GM18873 (cell line): Measurements from ENCODE around the gene AUP1.
A peak's percentile ranks its signal among the peaks of the same experiment; 100 is the strongest.
"Not testable (repeated sequence)": the region's sequence is repeated elsewhere in the genome, so short reads cannot be mapped to it uniquely, and the experiment has no call there.

Experiments
- ATAC-seq: cut with Tn5 transposase; IDR thresholded peaks from one replicate; pipeline ENCODE4 v1.9.1; 2021; ENCODE audit warnings: mild to moderate bottlenecking, moderate library complexity, moderate number of reproducible peaks; ENCODE audit not compliant: unreplicated experiment, low FRiP score

Gene AUP1

GRCh38 chr2:74529357-74530238 is at the start of gene AUP1, which contains the start of gene HTRA2:
Gene AUP1 (minus strand): TSS chr2:74529706. CDS start chr2:74529629, 77 bp downstream.
Gene HTRA2 (plus strand): TSS chr2:74529933. CDS start chr2:74530007, 74 bp downstream.
- ATAC-seq = peak; percentile 68

GRCh38 chr2:74578408-74578807 is 48.9 kb upstream of the AUP1 start:
- no peak for ATAC-seq

- peak; percentile 49 for ATAC-seq
Measured at GRCh38 chr2:74577448-74577847, 47.9 kb upstream of the AUP1 start.

- no peak for ATAC-seq
Measured at GRCh38 chr2:74576863-74577229, 47.3 kb upstream of the AUP1 start.

- no peak for ATAC-seq
Measured at GRCh38 chr2:74576211-74576862, 46.8 kb upstream of the AUP1 start.

- no peak for ATAC-seq
Measured at GRCh38 chr2:74575320-74575719, 45.8 kb upstream of the AUP1 start.

GRCh38 chr2:74573747-74574562 is 44.4 kb upstream of the AUP1 start:
- ATAC-seq = no peak

GRCh38 chr2:74572178-74572925 is 42.8 kb upstream of the AUP1 start:
- no peak for ATAC-seq

GRCh38 chr2:74571058-74571457 is 41.6 kb upstream of the AUP1 start:
- ATAC-seq = peak; percentile 67

GRCh38 chr2:74569686-74570085 is 40.2 kb upstream of the AUP1 start:
- ATAC-seq = no peak

- ATAC-seq = no peak
Measured at GRCh38 chr2:74567881-74568280, 38.4 kb upstream of the AUP1 start.

- no peak for ATAC-seq
Measured at GRCh38 chr2:74566754-74567085, 37.2 kb upstream of the AUP1 start.

GRCh38 chr2:74566076-74566753 is 36.7 kb upstream of the AUP1 start:
- no peak for ATAC-seq

- no peak for ATAC-seq
Measured at GRCh38 chr2:74564222-74564621, 34.7 kb upstream of the AUP1 start.

- ATAC-seq = no peak
Measured at GRCh38 chr2:74562126-74562775, 32.7 kb upstream of the AUP1 start.

GRCh38 chr2:74561022-74561421 is 31.5 kb upstream of the AUP1 start:
- ATAC-seq = not testable (repeated sequence)

- ATAC-seq = no peak
Measured at GRCh38 chr2:74560591-74560990, 31.1 kb upstream of the AUP1 start.

- no peak for ATAC-seq
Measured at GRCh38 chr2:74559912-74560311, 30.4 kb upstream of the AUP1 start.
